Measurements from ENCODE around the gene CISD1.
A peak's percentile ranks its signal among the peaks of the same experiment; 100 is the strongest.
"Not testable (repeated sequence)": the region's sequence is repeated elsewhere in the genome, so short reads cannot be mapped to it uniquely, and the experiment has no call there.

The CISD1 gene

GRCh38 chr10:58239561-58240169, 29.3 kb upstream of the CISD1 start:
- no peak overlapping the region for H3K27ac ChIP-seq (ENCODE audit: insufficient read depth in 1 of 2, low read depth in 1 of 2, low read length in 2 of 2, poor library complexity in 1 of 2, severe bottlenecking in 2 of 2)
- H3K9me3 ChIP-seq (ENCODE audit: control extremely low read depth in 1 of 5, control insufficient read depth in 4 of 5, insufficient read depth in 2 of 5, low read depth in 1 of 5, low read length in 4 of 5) = peaks cover 0 to 8% (median 4%) of the 10 kb centered on the region in 5 experiments
- no peaks in the 10 kb centered on the region for H3K4me1 ChIP-seq (ENCODE audit: control extremely low read depth in 1 of 4, control insufficient read depth in 4 of 4, insufficient read depth in 4 of 4, low read length in 3 of 4)
- CTCF ChIA-PET = interaction anchor here (0.7 to 1.5 kb wide), 2 partner anchors 9 to 51 kb away, joined by 3 to 5 read pairs; no protein-coding TSS in a partner anchor
- WGBS (ENCODE audit: insufficient coverage) = 100% methylated on average over 1 of the region's 5 CpGs
- H3K36me3 ChIP-seq (ENCODE audit: control insufficient read depth in 4 of 4, insufficient read depth in 4 of 4, low read length in 3 of 4) = peaks cover 11 to 22% (median 14%) of the 10 kb centered on the region in 4 experiments
- POLR2A ChIA-PET = no interaction called here
- H3K4me3 ChIP-seq (ENCODE audit: control insufficient read depth in 1 of 7, extremely low read depth in 1 of 7, insufficient read depth in 4 of 7, low read depth in 2 of 7, low read length in 6 of 7) = no peak overlapping the region
- no peak for DNase-seq
- no peaks in the 10 kb centered on the region for H3K27me3 ChIP-seq (replicated peaks in 2 of 5; ENCODE audit: control insufficient read depth in 4 of 5, insufficient read depth in 5 of 5, low read length in 4 of 5)

- Histone ChIP-seq H3K36me3 (ENCODE audit: control insufficient read depth in 4 of 4, insufficient read depth in 4 of 4, low read length in 3 of 4) (peaks cover 9 to 18% (median 14%) of the 10 kb centered on the region in 4 experiments), H3K4me3 (ENCODE audit: control insufficient read depth in 1 of 7, extremely low read depth in 1 of 7, insufficient read depth in 4 of 7, low read depth in 2 of 7, low read length in 6 of 7) (no peak overlapping the region), H3K4me1 (ENCODE audit: control extremely low read depth in 1 of 4, control insufficient read depth in 4 of 4, insufficient read depth in 4 of 4, low read length in 3 of 4) (no peaks in the 10 kb centered on the region), H3K27me3 (replicated peaks in 2 of 5; ENCODE audit: control insufficient read depth in 4 of 5, insufficient read depth in 5 of 5, low read length in 4 of 5) (no peaks in the 10 kb centered on the region), H3K27ac (ENCODE audit: insufficient read depth in 1 of 2, low read depth in 1 of 2, low read length in 2 of 2, poor library complexity in 1 of 2, severe bottlenecking in 2 of 2) (no peak overlapping the region), H3K9me3 (ENCODE audit: control extremely low read depth in 1 of 5, control insufficient read depth in 4 of 5, insufficient read depth in 2 of 5, low read depth in 1 of 5, low read length in 4 of 5) (peaks cover 0 to 8% (median 4%) of the 10 kb centered on the region in 5 experiments)
- POLR2A ChIA-PET = no interaction called here
- CTCF ChIA-PET = no interaction called here
- 75% methylated on average over 1 of the region's 4 CpGs for WGBS (ENCODE audit: insufficient coverage)
- peak in 1 of 3 donors; percentile 14 for DNase-seq
Measured at GRCh38 chr10:58240531-58240930, 28.4 kb upstream of the CISD1 start.

GRCh38 chr10:58241346-58241745, 27.6 kb upstream of the CISD1 start:
- H3K9me3 ChIP-seq (ENCODE audit: control extremely low read depth in 1 of 5, control insufficient read depth in 4 of 5, insufficient read depth in 2 of 5, low read depth in 1 of 5, low read length in 4 of 5) = peaks cover 0 to 8% (median 4%) of the 10 kb centered on the region in 5 experiments
- no peaks in the 10 kb centered on the region for H3K27me3 ChIP-seq (replicated peaks in 2 of 5; ENCODE audit: control insufficient read depth in 4 of 5, insufficient read depth in 5 of 5, low read length in 4 of 5)
- CTCF ChIA-PET = interaction anchor here (0.6 kb wide), 1 partner anchor 22 kb away, joined by 3 read pairs; no protein-coding TSS in a partner anchor
- POLR2A ChIA-PET = no interaction called here
- WGBS (ENCODE audit: insufficient coverage) = 100% methylated on average over 1 of the region's 3 CpGs
- no peak overlapping the region for H3K27ac ChIP-seq (ENCODE audit: insufficient read depth in 1 of 2, low read depth in 1 of 2, low read length in 2 of 2, poor library complexity in 1 of 2, severe bottlenecking in 2 of 2)
- H3K36me3 ChIP-seq (ENCODE audit: control insufficient read depth in 4 of 4, insufficient read depth in 4 of 4, low read length in 3 of 4) = peaks cover 6 to 13% (median 10%) of the 10 kb centered on the region in 4 experiments
- no peaks in the 10 kb centered on the region for H3K4me1 ChIP-seq (ENCODE audit: control extremely low read depth in 1 of 4, control insufficient read depth in 4 of 4, insufficient read depth in 4 of 4, low read length in 3 of 4)
- no peak overlapping the region for H3K4me3 ChIP-seq (ENCODE audit: control insufficient read depth in 1 of 7, extremely low read depth in 1 of 7, insufficient read depth in 4 of 7, low read depth in 2 of 7, low read length in 6 of 7)
- no peak for DNase-seq

GRCh38 chr10:58243269-58243668, 25.7 kb upstream of the CISD1 start:
- CTCF ChIA-PET = no interaction called here
- POLR2A ChIA-PET = no interaction called here
- peaks cover 0 to 4% (median 1%) of the 10 kb centered on the region in 4 experiments for H3K36me3 ChIP-seq (ENCODE audit: control insufficient read depth in 4 of 4, insufficient read depth in 4 of 4, low read length in 3 of 4)
- DNase-seq = no peak
- H3K27ac ChIP-seq (ENCODE audit: insufficient read depth in 1 of 2, low read depth in 1 of 2, low read length in 2 of 2, poor library complexity in 1 of 2, severe bottlenecking in 2 of 2) = no peak overlapping the region
- no peak overlapping the region for H3K4me3 ChIP-seq (ENCODE audit: control insufficient read depth in 1 of 7, extremely low read depth in 1 of 7, insufficient read depth in 4 of 7, low read depth in 2 of 7, low read length in 6 of 7)
- no peaks in the 10 kb centered on the region for H3K27me3 ChIP-seq (replicated peaks in 2 of 5; ENCODE audit: control insufficient read depth in 4 of 5, insufficient read depth in 5 of 5, low read length in 4 of 5)
- H3K9me3 ChIP-seq (ENCODE audit: control extremely low read depth in 1 of 5, control insufficient read depth in 4 of 5, insufficient read depth in 2 of 5, low read depth in 1 of 5, low read length in 4 of 5) = peaks cover 0 to 8% (median 4%) of the 10 kb centered on the region in 5 experiments
- H3K4me1 ChIP-seq (ENCODE audit: control extremely low read depth in 1 of 4, control insufficient read depth in 4 of 4, insufficient read depth in 4 of 4, low read length in 3 of 4) = no peaks in the 10 kb centered on the region
- 95% methylated on average over 10 of the region's 18 CpGs for WGBS (ENCODE audit: insufficient coverage)

GRCh38 chr10:58243801-58244200, 25.2 kb upstream of the CISD1 start:
- CTCF ChIA-PET; POLR2A ChIA-PET; H3K27me3 ChIP-seq (replicated peaks in 2 of 5; ENCODE audit: control insufficient read depth in 4 of 5, insufficient read depth in 5 of 5, low read length in 4 of 5); H3K4me1 ChIP-seq (ENCODE audit: control extremely low read depth in 1 of 4, control insufficient read depth in 4 of 4, insufficient read depth in 4 of 4, low read length in 3 of 4); H3K27ac ChIP-seq (ENCODE audit: insufficient read depth in 1 of 2, low read depth in 1 of 2, low read length in 2 of 2, poor library complexity in 1 of 2, severe bottlenecking in 2 of 2); H3K9me3 ChIP-seq (ENCODE audit: control extremely low read depth in 1 of 5, control insufficient read depth in 4 of 5, insufficient read depth in 2 of 5, low read depth in 1 of 5, low read length in 4 of 5); H3K4me3 ChIP-seq (ENCODE audit: control insufficient read depth in 1 of 7, extremely low read depth in 1 of 7, insufficient read depth in 4 of 7, low read depth in 2 of 7, low read length in 6 of 7); H3K36me3 ChIP-seq (ENCODE audit: control insufficient read depth in 4 of 4, insufficient read depth in 4 of 4, low read length in 3 of 4); DNase-seq: not testable (repeated sequence)
- WGBS (ENCODE audit: insufficient coverage) = 97% methylated on average over 6 of the region's 31 CpGs

GRCh38 chr10:58244242-58244641, 24.7 kb upstream of the CISD1 start:
- H3K4me1 ChIP-seq (ENCODE audit: control extremely low read depth in 1 of 4, control insufficient read depth in 4 of 4, insufficient read depth in 4 of 4, low read length in 3 of 4); H3K27ac ChIP-seq (ENCODE audit: insufficient read depth in 1 of 2, low read depth in 1 of 2, low read length in 2 of 2, poor library complexity in 1 of 2, severe bottlenecking in 2 of 2); H3K9me3 ChIP-seq (ENCODE audit: control extremely low read depth in 1 of 5, control insufficient read depth in 4 of 5, insufficient read depth in 2 of 5, low read depth in 1 of 5, low read length in 4 of 5); H3K27me3 ChIP-seq (replicated peaks in 2 of 5; ENCODE audit: control insufficient read depth in 4 of 5, insufficient read depth in 5 of 5, low read length in 4 of 5); CTCF ChIA-PET; POLR2A ChIA-PET; H3K4me3 ChIP-seq (ENCODE audit: control insufficient read depth in 1 of 7, extremely low read depth in 1 of 7, insufficient read depth in 4 of 7, low read depth in 2 of 7, low read length in 6 of 7); H3K36me3 ChIP-seq (ENCODE audit: control insufficient read depth in 4 of 4, insufficient read depth in 4 of 4, low read length in 3 of 4); DNase-seq: not testable (repeated sequence)
- WGBS (ENCODE audit: insufficient coverage) = 94% methylated on average over 3 of the region's 28 CpGs

GRCh38 chr10:58244666-58245065, 24.3 kb upstream of the CISD1 start:
- H3K4me1 ChIP-seq (ENCODE audit: control extremely low read depth in 1 of 4, control insufficient read depth in 4 of 4, insufficient read depth in 4 of 4, low read length in 3 of 4); H3K36me3 ChIP-seq (ENCODE audit: control insufficient read depth in 4 of 4, insufficient read depth in 4 of 4, low read length in 3 of 4); POLR2A ChIA-PET; H3K27ac ChIP-seq (ENCODE audit: insufficient read depth in 1 of 2, low read depth in 1 of 2, low read length in 2 of 2, poor library complexity in 1 of 2, severe bottlenecking in 2 of 2); H3K27me3 ChIP-seq (replicated peaks in 2 of 5; ENCODE audit: control insufficient read depth in 4 of 5, insufficient read depth in 5 of 5, low read length in 4 of 5); DNase-seq; CTCF ChIA-PET; H3K4me3 ChIP-seq (ENCODE audit: control insufficient read depth in 1 of 7, extremely low read depth in 1 of 7, insufficient read depth in 4 of 7, low read depth in 2 of 7, low read length in 6 of 7); H3K9me3 ChIP-seq (ENCODE audit: control extremely low read depth in 1 of 5, control insufficient read depth in 4 of 5, insufficient read depth in 2 of 5, low read depth in 1 of 5, low read length in 4 of 5): not testable (repeated sequence)
- no CpG with 5 or more reads among the region's 3 CpGs for WGBS (ENCODE audit: insufficient coverage)
